ENCODE results near the gene SYNPO.

The SYNPO gene

GRCh38 chr5:150642991-150643710 is 2.7 kb downstream of the SYNPO start:
- DNase-seq, result no peak

GRCh38 chr5:150644058-150644457 is 3.6 kb downstream of the SYNPO start:
- no peak for DNase-seq

GRCh38 chr5:150644514-150644913 is 4.1 kb downstream of the SYNPO start:
- peak in 1 of 2 experiments; percentile 35 for DNase-seq

- DNase-seq, result no peak
These were observed 4.7 kb downstream of the SYNPO start for GRCh38 chr5:150645070-150645700.

- DNase-seq, result no peak
These were observed 7.1 kb downstream of the SYNPO start for GRCh38 chr5:150647275-150648251.

GRCh38 chr5:150648294-150649107 is 8.0 kb downstream of the SYNPO start:
- DNase-seq, result no peak

- no peak for DNase-seq
These were observed 8.9 kb downstream of the SYNPO start for GRCh38 chr5:150649108-150650020.

GRCh38 chr5:150650021-150651006 is 9.9 kb downstream of the SYNPO start:
- no peak for DNase-seq

- DNase-seq, result no peak
These were observed 10.9 kb downstream of the SYNPO start for GRCh38 chr5:150651382-150651781.

- DNase-seq, result no peak
These were observed 11.6 kb downstream of the SYNPO start for GRCh38 chr5:150651924-150652671.

- DNase-seq, result no peak
These were observed 12.8 kb downstream of the SYNPO start for GRCh38 chr5:150653145-150653761.

GRCh38 chr5:150653762-150654556 is 13.5 kb downstream of the SYNPO start:
- DNase-seq, result no peak

GRCh38 chr5:150655221-150655620 is 14.8 kb downstream of the SYNPO start:
- no peak for DNase-seq

GRCh38 chr5:150656191-150657132 is 16.0 kb downstream of the SYNPO start:
- DNase-seq, result peak; percentile 27 to 58

- no peak for DNase-seq
These were observed 17.7 kb downstream of the SYNPO start for GRCh38 chr5:150658121-150658520.

GRCh38 chr5:150658699-150659265 is 18.3 kb downstream of the SYNPO start:
- no peak for DNase-seq

All from SHP77 (cell line).